T-cell (primary cell): Measurements from ENCODE around the gene PSMB2. TPM values are rescaled to one million over a fixed set of nuclear protein-coding genes. Genes with fewer than 3 reads are reported as not detected.
"Not testable (repeated sequence)": the region's sequence is repeated elsewhere in the genome, so short reads cannot be mapped to it uniquely, and the experiment has no call there.

Source experiments
- ATAC-seq, 4 experiments: fragments of 200-7000 bp in 3 of 4; fragments of 150-1000 bp in 1 of 4; cut with Tn5 transposase; replicated peaks in 1 of 4; 1 replicate in 3 of 4; 2 replicates in 1 of 4; pipeline ENCODE4 v1.10.0; 2021; ENCODE audit warnings: moderate library complexity in 3 of 4, mild to moderate bottlenecking in 2 of 4, moderate number of reproducible peaks in 1 of 4
- CTCF ChIA-PET, 2 donors: fragments of 300-600 bp; sonication (Branson Sonifier 250); formaldehyde crosslinking; loops; one replicate each; lab custom pipeline; 2022; ENCODE audit warnings: antibody characterized with exemption in 2 of 2; lab: Charles Lee
- POLR2A ChIA-PET, 2 donors: fragments of 300-600 bp; sonication (Branson Sonifier 250); formaldehyde crosslinking; loops; one replicate each; lab custom pipeline; 2022; ENCODE audit warnings: antibody characterized with exemption in 2 of 2; lab: Charles Lee
- DNase-seq, 35 experiments: peaks; one replicate each; pipeline versions ENCODE4 v3.0.0 to v3.0.0-alpha.2; 2013 to 2023
- H3K27ac ChIP-seq: one replicate; pipeline ENCODE4 v1.5.1; 2013; ENCODE audit warnings: low read length
- H3K27me3 ChIP-seq, 2 experiments: replicated peaks in 1 of 2; 1 replicate in 1 of 2; 2 replicates in 1 of 2; pipeline versions ENCODE4 v1.6.1 to v1.7.0; 2013; ENCODE audit warnings: low read length in 1 of 2, mixed read lengths in 1 of 2; ENCODE audit not compliant: control insufficient read depth in 2 of 2, insufficient read depth in 2 of 2; ENCODE audit errors: extremely low read depth in 1 of 2
- H3K36me3 ChIP-seq, 2 donors: 1 replicate in 1 of 2; 2 replicates in 1 of 2; pipeline versions ENCODE4 v1.6.1 to v1.7.0; 2013; ENCODE audit warnings: low read length in 1 of 2; ENCODE audit not compliant: control insufficient read depth in 2 of 2, insufficient read depth in 1 of 2; ENCODE audit errors: extremely low read depth in 1 of 2
- H3K4me1 ChIP-seq, 2 experiments: 1 replicate in 1 of 2; 2 replicates in 1 of 2; pipeline versions ENCODE4 v1.6.1 to v1.7.0; 2013; ENCODE audit warnings: low read length in 2 of 2, mixed read lengths in 1 of 2; ENCODE audit not compliant: insufficient read depth in 2 of 2, control insufficient read depth in 1 of 2; ENCODE audit errors: extremely low read depth in 1 of 2
- H3K4me3 ChIP-seq, 2 donors: 1 replicate in 1 of 2; 2 replicates in 1 of 2; pipeline versions ENCODE4 v1.5.1 to v1.7.0; 2013; ENCODE audit warnings: mild to moderate bottlenecking in 2 of 2, low read length in 1 of 2, moderate library complexity in 1 of 2; ENCODE audit not compliant: control insufficient read depth in 1 of 2; ENCODE audit errors: extremely low read depth in 1 of 2
- H3K9me3 ChIP-seq: 2 replicates; pipeline ENCODE4 v1.7.0; 2013
- H3K27ac Mint-ChIP-seq, 2 donors: one replicate each; pipeline ENCODE4 v1.8.0; 2020 to 2021; ENCODE audit warnings: mild to moderate bottlenecking in 2 of 2, mixed read lengths in 2 of 2
- H3K27me3 Mint-ChIP-seq, 2 donors: one replicate each; pipeline ENCODE4 v1.8.0; 2021 to 2022; ENCODE audit warnings: mixed read lengths in 2 of 2
- H3K36me3 Mint-ChIP-seq: one replicate; pipeline ENCODE4 v1.8.0; 2021; ENCODE audit warnings: mixed read lengths
- H3K4me1 Mint-ChIP-seq, 3 donors: one replicate each; pipeline ENCODE4 v1.8.0; 2020 to 2022; ENCODE audit warnings: mixed read lengths in 3 of 3, mild to moderate bottlenecking in 1 of 3
- H3K4me3 Mint-ChIP-seq, 3 donors: one replicate each; pipeline ENCODE4 v1.8.0; 2020 to 2022; ENCODE audit warnings: mild to moderate bottlenecking in 3 of 3, mixed read lengths in 3 of 3, moderate library complexity in 3 of 3
- H3K9me3 Mint-ChIP-seq, 3 donors: one replicate each; pipeline ENCODE4 v1.8.0; 2020 to 2022; ENCODE audit warnings: mixed read lengths in 3 of 3
- WGBS: methylation state at CpG from one replicate; pipeline ENCODE4 v1.1.5; 2013; ENCODE audit warnings: missing lambda C conversion rate; ENCODE audit not compliant: insufficient coverage; 5-methylcytosine and 5-hydroxymethylcytosine counted together
- total RNA-seq, 35 experiments: library from RNA in 6 of 35; stranded (reverse) in 6 of 35; fragments of 120-200 nt in 1 of 35; gene quantifications; one replicate each; pipeline versions ENCODE4 v1.2.1 to v1.2.4 and lab custom pipeline; 2013 to 2026

The PSMB2 gene
- total RNA-seq, 5 donors from 2014 or later (not counting 1 experiment from before 2014, with no cell fraction given), result 26.3 to 37.7 (median 27.1) TPM

DNA sequence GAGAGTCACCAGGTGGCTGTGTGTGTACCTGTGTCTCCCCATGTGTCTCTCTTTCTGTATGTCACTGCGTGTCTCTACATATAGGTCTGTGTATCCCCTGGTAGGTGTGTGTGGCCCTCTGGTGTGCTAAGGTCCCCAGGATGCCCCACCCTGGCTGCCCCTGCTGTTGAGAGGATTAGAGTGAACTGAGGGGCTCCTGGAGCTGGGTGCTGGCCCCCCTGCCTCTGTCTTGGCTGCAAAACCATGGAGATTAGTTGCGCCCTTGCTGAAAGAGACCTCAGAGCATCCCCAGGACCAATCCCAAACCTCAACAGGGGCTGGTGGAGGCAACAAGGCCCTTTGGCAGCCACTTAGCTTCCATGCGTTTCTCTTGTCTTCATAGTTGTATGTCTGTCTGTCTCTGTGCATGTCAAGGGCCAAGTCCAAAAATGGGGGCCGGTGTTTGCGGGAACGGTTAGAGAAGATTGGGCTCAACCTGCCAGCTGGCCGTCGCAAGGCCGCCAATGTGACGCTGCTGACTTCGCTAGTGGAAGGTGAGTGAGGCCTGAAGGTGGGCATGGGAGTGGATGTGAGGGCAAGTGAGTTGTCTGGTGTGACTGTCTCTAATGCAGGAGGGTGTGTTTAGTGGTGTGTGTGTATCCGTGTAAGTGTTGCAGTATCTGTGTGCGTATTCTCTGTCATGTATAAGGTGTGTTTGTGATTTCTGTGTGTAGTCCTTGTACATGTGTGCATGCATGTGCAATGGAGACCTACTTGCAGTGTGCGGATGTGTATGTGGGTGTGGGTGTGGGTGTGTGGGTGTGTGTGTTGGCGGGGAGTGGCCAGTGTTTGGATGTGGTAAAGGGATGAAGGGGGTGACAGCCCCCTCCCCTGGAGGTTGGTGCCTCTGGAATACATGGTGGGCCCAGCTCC, 51.6 kb downstream of the PSMB2 start:
- Histone ChIP-seq H3K4me1 (peaks cover 0 to 10% of the 10 kb centered on the region in 2 experiments), H3K36me3 (peaks cover 0 to 3% of the 10 kb centered on the region in 2 donors), H3K4me3 (no peak overlapping the region), H3K9me3 (no peaks in the 10 kb centered on the region), H3K27ac (no peak overlapping the region), H3K27me3 (no peaks in the 10 kb centered on the region)
- Mint-ChIP-seq H3K27me3 (no peaks in the 10 kb centered on the region), H3K9me3 (no peaks in the 10 kb centered on the region), H3K36me3 (peaks cover 4% of the 10 kb centered on the region), H3K4me3 (no peak overlapping the region), H3K27ac (no peak overlapping the region), H3K4me1 (peaks cover 0 to 13% (median 10%) of the 10 kb centered on the region in 3 donors)
- ATAC-seq (no peak), DNase-seq (no peak)
- WGBS, result 95% methylated on average over 13 of the region's 15 CpGs
- POLR2A ChIA-PET, result no interaction called here
- CTCF ChIA-PET, result no interaction called here

DNA sequence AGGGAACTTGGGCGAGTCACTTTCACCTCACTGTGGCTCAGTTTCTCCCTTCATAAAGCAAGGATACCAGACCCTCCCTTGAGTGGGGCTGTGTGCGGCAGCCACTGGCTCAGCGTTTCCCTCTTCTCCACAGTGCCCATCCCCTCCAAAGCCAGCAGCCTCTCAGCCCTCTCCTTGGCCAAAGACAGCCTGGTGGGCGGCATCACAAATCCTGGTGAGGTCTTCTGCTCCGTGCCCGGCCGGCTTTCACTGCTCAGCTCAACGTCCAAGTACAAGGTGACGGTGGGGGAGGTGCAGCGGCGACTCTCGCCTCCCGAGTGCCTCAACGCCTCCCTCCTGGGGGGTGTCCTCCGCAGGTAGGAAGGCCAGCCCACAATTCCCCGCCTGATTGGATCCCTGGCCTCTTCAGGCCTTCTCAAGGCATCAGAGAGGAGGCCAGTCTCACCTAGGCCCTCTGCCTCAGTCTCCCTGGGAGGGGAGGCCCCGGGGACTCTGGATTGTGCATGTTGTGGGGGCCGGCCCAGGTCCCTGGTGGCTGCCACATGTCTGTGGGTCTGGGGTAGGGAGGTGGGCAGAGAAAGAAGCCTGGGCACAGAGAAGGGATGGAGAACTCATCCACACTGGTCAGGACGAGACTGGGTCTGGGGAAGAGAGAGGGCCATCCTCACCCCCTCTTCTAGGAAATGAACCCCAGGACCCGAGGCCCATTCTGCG, 53.0 kb downstream of the PSMB2 start:
- no peaks in the 10 kb centered on the region for H3K27me3 ChIP-seq
- H3K36me3 Mint-ChIP-seq, result peaks cover 4% of the 10 kb centered on the region
- no peak overlapping the region for H3K27ac Mint-ChIP-seq
- 96% methylated on average over 14 of the region's 21 CpGs for WGBS
- H3K4me1 Mint-ChIP-seq, result peaks cover 0 to 10% (median 4%) of the 10 kb centered on the region in 3 donors
- no peaks in the 10 kb centered on the region for H3K9me3 ChIP-seq
- no peaks in the 10 kb centered on the region for H3K9me3 Mint-ChIP-seq
- H3K4me1 ChIP-seq, result peaks cover 0 to 10% of the 10 kb centered on the region in 2 experiments
- DNase-seq, result no peak
- POLR2A ChIA-PET, result no interaction called here
- no peak overlapping the region for H3K27ac ChIP-seq
- ATAC-seq, result no peak
- H3K4me3 Mint-ChIP-seq, result no peak overlapping the region
- H3K4me3 ChIP-seq, result no peak overlapping the region
- no peaks in the 10 kb centered on the region for H3K27me3 Mint-ChIP-seq
- CTCF ChIA-PET, result no interaction called here
- H3K36me3 ChIP-seq, result peaks cover 0 to 3% of the 10 kb centered on the region in 2 donors

DNA sequence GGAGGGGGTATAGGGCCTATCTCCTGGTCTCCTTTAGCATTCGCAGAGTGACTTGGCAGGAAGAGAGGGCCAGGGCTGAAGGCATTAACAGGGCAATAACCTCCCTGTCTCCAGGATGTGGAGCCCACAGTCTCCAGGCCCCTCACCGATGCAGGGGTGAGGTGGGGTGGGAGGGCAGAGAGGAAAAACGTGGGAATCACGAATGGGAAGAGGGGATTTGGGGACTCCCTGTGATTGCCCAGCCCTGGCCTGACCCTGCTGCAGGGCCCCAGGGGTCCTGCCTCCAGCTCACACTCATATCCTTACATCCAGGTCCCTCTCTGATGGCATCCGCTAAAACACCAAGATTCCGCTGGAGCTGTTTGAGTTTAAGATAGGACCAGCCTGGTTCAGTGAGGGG, 53.6 kb downstream of the PSMB2 start:
- WGBS, result 100% methylated on average over 2 of the region's 6 CpGs
- H3K27ac ChIP-seq, result no peak overlapping the region
- no peaks in the 10 kb centered on the region for H3K9me3 Mint-ChIP-seq
- DNase-seq (no peak), ATAC-seq (no peak)
- H3K27ac Mint-ChIP-seq, result no peak overlapping the region
- H3K36me3 ChIP-seq, result peaks cover 0 to 3% of the 10 kb centered on the region in 2 donors
- H3K4me3 ChIP-seq, result no peak overlapping the region
- no peaks in the 10 kb centered on the region for H3K27me3 ChIP-seq
- H3K27me3 Mint-ChIP-seq, result no peaks in the 10 kb centered on the region
- H3K4me1 Mint-ChIP-seq, result peaks cover 0 to 5% (median under 1%) of the 10 kb centered on the region in 3 donors
- peaks cover 4% of the 10 kb centered on the region for H3K36me3 Mint-ChIP-seq
- no peak overlapping the region for H3K4me3 Mint-ChIP-seq
- POLR2A ChIA-PET, result no interaction called here
- no peaks in the 10 kb centered on the region for H3K9me3 ChIP-seq
- peaks cover 0 to 4% of the 10 kb centered on the region in 2 experiments for H3K4me1 ChIP-seq
- CTCF ChIA-PET, result interaction anchor here in 1 of 2 donors (0.7 kb wide), 1 partner anchor 974 kb away, joined by 10 read pairs; no protein-coding TSS in a partner anchor

DNA sequence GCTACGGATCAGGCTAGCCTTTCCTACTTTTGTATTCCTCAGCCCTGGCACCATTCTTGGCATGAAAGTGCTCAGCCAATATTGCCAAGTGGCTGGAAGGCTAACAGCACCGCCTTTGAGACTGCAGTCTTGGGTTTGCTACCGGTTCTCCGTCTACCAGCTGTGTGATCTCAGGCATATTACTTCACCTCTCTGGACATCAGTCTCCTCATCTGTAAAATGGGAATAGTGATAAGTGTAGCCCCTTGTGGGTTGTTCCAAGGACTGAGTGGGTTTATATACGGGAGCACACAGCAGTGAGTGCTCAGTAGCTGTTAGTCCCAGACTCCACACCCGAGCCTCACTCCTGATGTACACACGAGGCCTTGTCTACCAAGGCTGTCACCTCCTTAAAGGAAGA, 54.5 kb downstream of the PSMB2 start:
- H3K9me3 ChIP-seq, result no peaks in the 10 kb centered on the region
- H3K4me1 ChIP-seq, result no peaks in the 10 kb centered on the region
- peaks cover 0 to 3% of the 10 kb centered on the region in 2 donors for H3K36me3 ChIP-seq
- CTCF ChIA-PET, result interaction anchor here in 1 of 2 donors (0.7 kb wide), 1 partner anchor 975 kb away, joined by 10 read pairs; no protein-coding TSS in a partner anchor
- H3K9me3 Mint-ChIP-seq, result no peaks in the 10 kb centered on the region
- whole genome bisulfite sequencing, result 80% methylated on average over 2 of the region's 7 CpGs
- DNase-seq (no peak), ATAC-seq (no peak)
- H3K27ac ChIP-seq, result no peak overlapping the region
- no peaks in the 10 kb centered on the region for H3K27me3 ChIP-seq
- peaks cover 4% of the 10 kb centered on the region for H3K36me3 Mint-ChIP-seq
- H3K4me3 Mint-ChIP-seq, result no peak overlapping the region
- POLR2A ChIA-PET, result no interaction called here
- H3K4me3 ChIP-seq, result no peak overlapping the region
- H3K27ac Mint-ChIP-seq, result no peak overlapping the region
- H3K27me3 Mint-ChIP-seq, result no peaks in the 10 kb centered on the region
- H3K4me1 Mint-ChIP-seq, result peaks cover 0 to 2% (median 0%) of the 10 kb centered on the region in 3 donors

DNA sequence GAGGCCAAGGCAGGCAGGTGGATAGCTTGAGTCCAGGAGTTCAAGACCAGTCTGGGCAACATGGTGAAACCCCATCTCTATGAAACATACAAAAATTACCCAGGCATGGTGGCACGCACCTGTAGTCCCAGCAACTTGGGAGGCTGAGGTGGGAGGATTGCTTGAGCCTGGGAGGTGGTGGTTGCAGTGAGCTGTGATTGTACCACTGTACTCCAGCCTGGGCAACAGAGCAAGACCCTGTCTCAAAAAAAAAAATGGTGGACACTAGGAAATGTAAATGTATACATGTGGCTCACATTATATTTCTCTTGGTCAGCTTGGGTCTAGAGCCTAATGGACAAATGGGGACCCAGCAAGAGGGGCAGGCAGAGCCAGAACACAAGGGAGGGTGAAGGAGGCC, 55.5 kb downstream of the PSMB2 start:
- H3K9me3 Mint-ChIP-seq, H3K4me1 ChIP-seq, DNase-seq, ATAC-seq, H3K4me3 ChIP-seq, H3K27ac Mint-ChIP-seq, H3K4me1 Mint-ChIP-seq, H3K4me3 Mint-ChIP-seq, H3K36me3 Mint-ChIP-seq, POLR2A ChIA-PET, H3K27ac ChIP-seq, H3K27me3 ChIP-seq, H3K9me3 ChIP-seq, H3K36me3 ChIP-seq, H3K27me3 Mint-ChIP-seq: not testable (repeated sequence)
- CTCF ChIA-PET, result interaction anchor here in 1 of 2 donors (1.4 kb wide), 1 partner anchor 17 kb away, joined by 6 read pairs; no protein-coding TSS in a partner anchor
- WGBS, result no CpG with 5 or more reads among the region's 1 CpG

DNA sequence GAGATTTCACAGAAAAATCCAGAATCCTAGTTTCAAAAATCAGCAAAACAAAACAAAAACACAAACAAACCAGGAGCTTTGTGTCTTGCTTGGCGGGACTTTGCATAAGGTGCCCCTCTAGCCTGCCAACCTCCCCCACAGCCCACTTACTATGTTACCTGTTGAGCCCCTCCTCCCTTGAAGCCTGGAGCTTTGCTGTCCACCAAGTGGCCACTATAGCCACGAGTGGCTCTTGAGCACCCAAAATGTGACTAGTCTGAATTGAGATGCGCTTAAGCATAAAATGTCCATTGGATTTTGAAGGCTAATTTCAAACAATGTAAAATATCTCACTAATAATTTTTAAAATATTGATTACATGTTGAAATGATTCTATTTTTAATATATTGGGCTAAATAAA, 56.0 kb downstream of the PSMB2 start:
- Mint-ChIP-seq H3K4me3 (no peak overlapping the region), H3K27me3 (no peaks in the 10 kb centered on the region), H3K9me3 (no peaks in the 10 kb centered on the region), H3K36me3 (no peaks in the 10 kb centered on the region), H3K27ac (no peak overlapping the region), H3K4me1 (peaks cover 0 to 2% (median 0%) of the 10 kb centered on the region in 3 donors)
- Histone ChIP-seq H3K4me3 (no peak overlapping the region), H3K27ac (no peak overlapping the region), H3K36me3 (no peaks in the 10 kb centered on the region), H3K9me3 (no peaks in the 10 kb centered on the region), H3K4me1 (no peaks in the 10 kb centered on the region), H3K27me3 (no peaks in the 10 kb centered on the region)
- no peak for DNase-seq
- CTCF ChIA-PET, result interaction anchor here (0.6 to 1.4 kb wide), 2 partner anchors 16 to 32 kb away, joined by 5 to 6 read pairs; no protein-coding TSS in a partner anchor
- POLR2A ChIA-PET, result no interaction called here
- 100% methylated on average over 1 of the region's 3 CpGs for WGBS
- no peak for ATAC-seq
